K562 (cell line): ENCODE data around the gene NLRP6. TPM values are rescaled to one million over a fixed set of nuclear protein-coding genes. Genes with fewer than 3 reads are reported as not detected.

Experiments used
- ATAC-seq: fragments of 200-7000 bp; cut with Tn5 transposase; 3 replicates; pipeline ENCODE4 v1.9.1; 2020; ENCODE audit warnings: moderate library complexity
- BruUV-seq: library from RNA; stranded (reverse); fragments of 400-500 nt; replicated peaks from 2 replicates; lab custom pipeline; 2021; lab: Mats Ljungman, UMichigan
- CTCF ChIA-PET: fragments of 300-600 bp; formaldehyde crosslinking; extraction: SDS; loops from one replicate; lab custom pipeline; 2021; ENCODE audit warnings: low intra/inter-chr PET ratio; lab: Yijun Ruan, JAX
- POLR2A ChIA-PET: fragments of 300-600, 350-650 bp; sonication (Branson Sonifier 250); formaldehyde crosslinking; extraction: SDS; loops from one replicate; lab custom pipeline; 2021; ENCODE audit warnings: antibody characterized with exemption, inconsistent platforms; lab: Yijun Ruan, JAX
- DNase-seq, 4 experiments: peaks; one replicate each; pipeline versions ENCODE4 v3.0.0 to v3.0.0-alpha.2; 2011 to 2018; ENCODE audit warnings: low spot score in 3 of 4, mixed read lengths in 3 of 4; ENCODE audit errors: extremely low read depth in 1 of 4
- FAIRE-seq: peaks from 2 replicates; lab custom pipeline; 2011; peaks lifted over from hg19 to GRCh38; lab: Jason Lieb, UNC
- H2AFZ ChIP-seq: 2 replicates; pipeline ENCODE4 v1.6.0; 2011; ENCODE audit warnings: low read depth, low read length, control low read depth, inconsistent platforms
- H3K27ac ChIP-seq: fragments of 200-600 bp; 3 replicates; pipeline ENCODE4 v1.8.0; 2011; ENCODE audit warnings: low read depth, mild to moderate bottlenecking, control low read depth, inconsistent platforms, low read length, moderate library complexity, mixed read lengths; ENCODE audit errors: extremely low read depth
- H3K27me3 ChIP-seq, 2 experiments: fragments of 300-600 bp in 1 of 2; 2 replicates in 1 of 2; 3 replicates in 1 of 2; pipeline versions ENCODE4 v1.6.0 to v1.8.0; 2011; ENCODE audit warnings: inconsistent platforms in 2 of 2, low read length in 2 of 2, mild to moderate bottlenecking in 1 of 2, mixed read lengths in 1 of 2, moderate library complexity in 1 of 2; ENCODE audit not compliant: control insufficient read depth in 2 of 2, insufficient read depth in 2 of 2
- H3K36me3 ChIP-seq: fragments of 300-600 bp; 3 replicates; pipeline ENCODE4 v1.8.0; 2011; ENCODE audit warnings: mild to moderate bottlenecking, low read length, inconsistent platforms; ENCODE audit not compliant: control insufficient read depth, insufficient read depth
- H3K4me1 ChIP-seq, 2 experiments: fragments of 200-600 bp in 1 of 2; replicated peaks in 1 of 2; 2 replicates in 1 of 2; 3 replicates in 1 of 2; pipeline versions ENCODE4 v1.5.1 to v1.8.0; 2011; ENCODE audit warnings: inconsistent platforms in 2 of 2, low read length in 2 of 2, mild to moderate bottlenecking in 1 of 2, mixed read lengths in 1 of 2, moderate library complexity in 1 of 2; ENCODE audit not compliant: control insufficient read depth in 2 of 2, insufficient read depth in 2 of 2
- H3K4me2 ChIP-seq: 2 replicates; pipeline ENCODE4 v1.6.1; 2011; ENCODE audit warnings: low read length, control low read depth, inconsistent platforms, mixed read lengths; ENCODE audit not compliant: insufficient read depth
- H3K4me3 ChIP-seq: fragments of 200-600 bp; sonication (generic), shearing (Covaris generic); 2 replicates; pipeline ENCODE4 v1.5.1; 2016; ENCODE audit warnings: control low read depth, inconsistent platforms
- H3K79me2 ChIP-seq: fragments of 200-600 bp; 3 replicates; pipeline ENCODE4 v1.8.0; 2011; ENCODE audit warnings: low read length, inconsistent platforms; ENCODE audit not compliant: control insufficient read depth, insufficient read depth
- H3K9ac ChIP-seq, 2 experiments: 2 replicates each; pipeline versions ENCODE4 v1.6.0 to v1.6.1; 2011; ENCODE audit warnings: low read depth in 2 of 2, low read length in 2 of 2, control low read depth in 1 of 2, inconsistent platforms in 1 of 2, mild to moderate bottlenecking in 1 of 2, mixed read lengths in 1 of 2; ENCODE audit not compliant: insufficient read depth in 1 of 2
- H3K9me1 ChIP-seq: one replicate; pipeline ENCODE4 v1.6.0; 2011; ENCODE audit warnings: inconsistent platforms, mild to moderate bottlenecking, low read length, moderate library complexity; ENCODE audit not compliant: control insufficient read depth, insufficient read depth
- H3K9me3 ChIP-seq: replicated peaks from 2 replicates; pipeline ENCODE4 v1.5.1; 2011; ENCODE audit warnings: low read depth, low read length, inconsistent platforms; ENCODE audit not compliant: control insufficient read depth, insufficient read depth
- H4K20me1 ChIP-seq: replicated peaks from 2 replicates; pipeline ENCODE4 v1.6.1; 2011; ENCODE audit warnings: low read length, inconsistent platforms, mixed read lengths; ENCODE audit not compliant: control insufficient read depth, insufficient read depth
- ARID2 ChIP-seq: fragments of 450-650 bp; IDR thresholded peaks from 2 replicates; pipeline ENCODE4 v1.6.1; 2017; ENCODE audit warnings: antibody characterized with exemption, mild to moderate bottlenecking
- CAMTA2 ChIP-seq: fragments of 250-450 bp; sonication (Bioruptor Pico); conservative IDR thresholded peaks from 2 replicates; pipeline ENCODE4 v1.5.1; 2022
- CBX5 ChIP-seq: IDR thresholded peaks from 2 replicates; pipeline ENCODE4 v1.6.1; 2014; ENCODE audit warnings: low read depth, borderline replicate concordance
- CEBPG ChIP-seq, 3 experiments: fragments of 200-800 bp in 1 of 3; sonication (Bioruptor generic) in 1 of 3; sonication (generic) in 1 of 3; formaldehyde crosslinking in 1 of 3; IDR thresholded peaks in 2 of 3; conservative IDR thresholded peaks in 1 of 3; 2 replicates each; pipeline versions ENCODE4 v1.6.1 to v1.8.0; 2016 to 2022; ENCODE audit warnings: missing compliant biosample characterization in 2 of 3, missing genetic modification characterization in 2 of 3, mild to moderate bottlenecking in 1 of 3, missing genetic modification reagents in 1 of 3
- ELK3 ChIP-seq: fragments of 450-650 bp; formaldehyde crosslinking; IDR thresholded peaks from 2 replicates; pipeline ENCODE4 v1.4.0; 2020; ENCODE audit warnings: mild to moderate bottlenecking
- ERF ChIP-seq: fragments of 450-650 bp; formaldehyde crosslinking; IDR thresholded peaks from 2 replicates; pipeline ENCODE4 v1.4.0; 2020; ENCODE audit warnings: mild to moderate bottlenecking, mixed read lengths
- EWSR1 ChIP-seq: fragments of 450-650 bp; IDR thresholded peaks from 2 replicates; pipeline ENCODE4 v1.6.1; 2018; ENCODE audit warnings: borderline replicate concordance, mild to moderate bottlenecking, low read depth, moderate library complexity; ENCODE audit not compliant: partially characterized antibody
- GATA2 ChIP-seq: sonication (generic); formaldehyde crosslinking; IDR thresholded peaks from 2 replicates; pipeline ENCODE4 v1.4.0; 2020; ENCODE audit warnings: mild to moderate bottlenecking, missing genetic modification reagents
- MECOM ChIP-seq: fragments of 250-450 bp; sonication (Bioruptor Pico); IDR thresholded peaks from 2 replicates; pipeline ENCODE4 v1.8.0; 2022; ENCODE audit warnings: inconsistent platforms
- SNIP1 ChIP-seq: fragments of 450-650 bp; IDR thresholded peaks from 2 replicates; pipeline ENCODE4 v1.7.1; 2017; ENCODE audit warnings: low read depth, mild to moderate bottlenecking
- ZBTB11 ChIP-seq, 3 experiments: fragments of 200-800 bp in 1 of 3; fragments of 250-450 bp in 1 of 3; fragments of 450-650 bp in 1 of 3; sonication (Bioruptor Pico) in 1 of 3; sonication (Bioruptor generic) in 1 of 3; formaldehyde crosslinking in 1 of 3; IDR thresholded peaks; 2 replicates each; pipeline versions ENCODE4 v1.6.1 to v1.8.0; 2016 to 2022; ENCODE audit warnings: mild to moderate bottlenecking in 2 of 3, missing genetic modification characterization in 2 of 3, missing compliant biosample characterization in 1 of 3, moderate library complexity in 1 of 3
- ZNF212 ChIP-seq: fragments of 450-650 bp; formaldehyde crosslinking; IDR thresholded peaks from 2 replicates; pipeline ENCODE4 v1.4.0; 2020; ENCODE audit warnings: mild to moderate bottlenecking
- ZNF76 ChIP-seq: fragments of 250-450 bp; sonication (Bioruptor Pico); IDR thresholded peaks from 2 replicates; pipeline ENCODE4 v1.4.0; 2020; ENCODE audit warnings: mild to moderate bottlenecking, moderate library complexity, borderline replicate concordance
- ZNF77 ChIP-seq: fragments of 250-450 bp; sonication (Bioruptor Pico); IDR thresholded peaks from 2 replicates; pipeline ENCODE4 v1.5.0; 2020
- WGBS: fragments of 100-300 bp; shearing (Covaris generic); methylation state at CpG from one replicate; pipeline ENCODE4 v1.1.6; 2016; ENCODE audit warnings: low coverage, mixed read lengths; ENCODE audit not compliant: insufficient coverage; ENCODE audit errors: missing lambda C conversion rate; 5-methylcytosine and 5-hydroxymethylcytosine counted together
- in situ Hi-C: fragments of 300-500 bp; cut with MboI; formaldehyde crosslinking; loops from 4 replicates; pipeline ENCODE4 v1.15.0; 2018; ENCODE audit warnings: inconsistent platforms, mixed read lengths
- intact Hi-C: fragments of 100-400 bp; cut with micrococcal nuclease; formaldehyde crosslinking; loops from 2 replicates; pipeline ENCODE4 v1.14.2; 2022
- polyA plus RNA-seq, 8 experiments: library from polyadenylated mRNA; depleted of rRNA in 4 of 8; stranded (reverse) in 5 of 8; unstranded in 3 of 8; fragments of >200 nt; fragmentation: Nextera tagmentation in 2 of 8; fragmentation: Illumina TruSeq in 1 of 8; extraction: Ambion mirVana in 2 of 8; extraction: Trizol in 1 of 8; gene quantifications; 2 replicates each; pipeline versions ENCODE4 v1.2.1 to v1.2.3, GENCODE V29; 2011 to 2014; ENCODE audit warnings: inconsistent platforms in 1 of 8, missing spikeins in 1 of 8
- total RNA-seq, 7 experiments: library from RNA; depleted of rRNA in 6 of 7; stranded (reverse); fragments of >200 nt in 6 of 7; fragmentation: Illumina TruSeq in 2 of 7; extraction: Trizol in 2 of 7; gene quantifications; 2 replicates each; pipeline versions ENCODE4 v1.2.1 to v1.2.3, GENCODE V29; 2011 to 2021; ENCODE audit warnings: low replicate concordance in 1 of 7

Gene NLRP6
- total and polyA plus RNA-seq, 9 of the 15 experiments (the other 6 are each of a cell fraction or from before 2014, with no cell fraction given) = 0.03 to 0.18 (median 0.15) TPM; not detected in 5

- TF ChIP-seq ERF (CRISPR knock-in tag) (no peak), MECOM (CRISPR knock-in tag) (no peak), CBX5 (no peak)
Measured at GRCh38 chr11:235609-235996, 42.6 kb upstream of the NLRP6 start (continued).

- POLR2A ChIA-PET = interaction anchor here (0.6 to 1.3 kb wide), 4 partner anchors 13 to 169 kb away, joined by 3 to 8 read pairs (median 4); no protein-coding TSS in a partner anchor
- Histone ChIP-seq H3K4me1 (peaks cover 19 to 21% of the 10 kb centered on the region in 2 experiments; a peak in 4 of 5 replicates), H3K27ac (peak within 1 kb of the TSS; percentile 99), H3K27me3 (no peaks in the 10 kb centered on the region), H4K20me1 (peaks cover 10% of the 10 kb centered on the region; the same call in 1 of the 2 replicates), H3K36me3 (peaks cover 31% of the 10 kb centered on the region), H3K79me2 (peaks cover 51% of the 10 kb centered on the region), H3K4me2 (peak within 1 kb of the TSS; percentile 91), H3K4me3 (peak within 1 kb of the TSS; percentile 97), H2AFZ (peak within 1 kb of the TSS; percentile 95), H3K9ac (peak within 1 kb of the TSS; percentile 94 to 98), H3K9me3 (no peaks in the 10 kb centered on the region), H3K9me1 (no peaks in the 10 kb centered on the region)
- in situ Hi-C loops = no loop called here
- CTCF ChIA-PET = no interaction called here
- DNase-seq (peak; percentile 90 to 97 (median 96)), FAIRE-seq (no peak), ATAC-seq (peak; percentile 93)
- WGBS = under 1% methylated on average over 39 of the region's 70 CpGs
- no TSS peak for BruUV-seq
- intact Hi-C loops = loop anchor here (2.0 kb wide), 1 partner anchor 29 kb away; the partner anchor contains the start of genes BET1L and RIC8A
- TF ChIP-seq GATA2 (CRISPR knock-in tag) (no peak), ZNF212 (no peak), EWSR1 (no peak), CAMTA2 (CRISPR knock-in tag) (no peak), ZBTB11 (CRISPR knock-in tag; IDR thresholded peaks at IDR 0.05) (peak in 1 of 3 experiments; percentile 98; a peak in 2 of 6 replicates), ZNF76 (no peak), ARID2 (no peak), ZNF77 (no peak), SNIP1 (no peak), ELK3 (CRISPR knock-in tag) (no peak), CEBPG (CRISPR knock-in tag; IDR thresholded peaks at IDR 0.05) (peak; percentile 22; the same call in 1 of the 2 replicates), CEBPG (tag; conservative IDR thresholded peaks at IDR 0.05 in 1 of 2, IDR thresholded peaks at IDR 0.05 in 1 of 2) (no peak)
Measured at GRCh38 chr11:235997-236773, 42.0 kb upstream of the NLRP6 start, which contains the start of gene SIRT3. Gene SIRT3, minus strand, starts transcription at chr11:236342. Its CDS starts 14 bp downstream, at chr11:236328.
